H9 (cell line): ENCODE data around the gene ZMYND8. TPM values are rescaled to one million over a fixed set of nuclear protein-coding genes. Genes with fewer than 3 reads are reported as not detected.

Experiments used
- DNase-seq: peaks from one replicate; pipeline ENCODE4 v3.0.0-alpha.2; 2017
- H2AFZ ChIP-seq: one replicate; pipeline ENCODE4 v1.6.1; 2013; ENCODE audit warnings: mild to moderate bottlenecking, low read length, control low read depth, moderate library complexity
- H2AK5ac ChIP-seq: 2 replicates; pipeline ENCODE4 v1.6.1; 2013; ENCODE audit warnings: low read length, control low read depth, mixed read lengths; ENCODE audit not compliant: insufficient read length
- H2BK120ac ChIP-seq: one replicate; pipeline ENCODE4 v1.6.1; 2013; ENCODE audit warnings: low read depth, mild to moderate bottlenecking, low read length, control low read depth, inconsistent platforms; ENCODE audit not compliant: poor library complexity, severe bottlenecking
- H2BK12ac ChIP-seq: 2 replicates; pipeline ENCODE4 v1.6.1; 2013; ENCODE audit warnings: low read length, control low read depth, mixed read lengths, low read depth; ENCODE audit not compliant: insufficient read length
- H2BK15ac ChIP-seq: 2 replicates; pipeline ENCODE4 v1.6.1; 2013; ENCODE audit warnings: low read depth, low read length, control low read depth
- H2BK20ac ChIP-seq: one replicate; pipeline ENCODE4 v1.6.1; 2013; ENCODE audit warnings: low read depth, mild to moderate bottlenecking, low read length, control low read depth, inconsistent platforms; ENCODE audit not compliant: poor library complexity, severe bottlenecking
- H2BK5ac ChIP-seq: 2 replicates; pipeline ENCODE4 v1.6.1; 2013; ENCODE audit warnings: low read length, control low read depth, mixed read lengths; ENCODE audit not compliant: insufficient read length
- H3K14ac ChIP-seq: 2 replicates; pipeline ENCODE4 v1.6.1; 2013; ENCODE audit warnings: low read length, control low read depth; ENCODE audit not compliant: insufficient read depth
- H3K18ac ChIP-seq: 2 replicates; pipeline ENCODE4 v1.6.1; 2013; ENCODE audit warnings: low read depth, mild to moderate bottlenecking, mixed read lengths, low read length, control low read depth; ENCODE audit not compliant: insufficient read length
- H3K23ac ChIP-seq: 2 replicates; pipeline ENCODE4 v1.6.1; 2013; ENCODE audit warnings: low read length, control low read depth, mixed read lengths, low read depth; ENCODE audit not compliant: insufficient read length
- H3K23me2 ChIP-seq: 2 replicates; pipeline ENCODE4 v1.6.1; 2013; ENCODE audit warnings: low read depth, mild to moderate bottlenecking, mixed read lengths, low read length, control low read depth; ENCODE audit not compliant: insufficient read length, poor library complexity, severe bottlenecking
- H3K27ac ChIP-seq: 2 replicates; pipeline ENCODE4 v1.5.1; 2013; ENCODE audit warnings: low read length, control low read depth, mixed read lengths, low read depth; ENCODE audit not compliant: insufficient read length
- H3K27me3 ChIP-seq: 2 replicates; pipeline ENCODE4 v1.6.1; 2013; ENCODE audit warnings: low read length, control low read depth, inconsistent platforms; ENCODE audit not compliant: insufficient read depth
- H3K4ac ChIP-seq: 2 replicates; pipeline ENCODE4 v1.6.1; 2013; ENCODE audit warnings: low read depth, mild to moderate bottlenecking, control low read depth, inconsistent platforms, low read length, moderate library complexity
- H3K4me1 ChIP-seq: 2 replicates; pipeline ENCODE4 v1.6.1; 2013; ENCODE audit warnings: low read length, control low read depth, inconsistent platforms; ENCODE audit not compliant: insufficient read depth
- H3K4me2 ChIP-seq: 2 replicates; pipeline ENCODE4 v1.6.1; 2013; ENCODE audit warnings: low read length, control low read depth, mixed read lengths; ENCODE audit not compliant: insufficient read length, insufficient read depth
- H3K56ac ChIP-seq: 2 replicates; pipeline ENCODE4 v1.6.1; 2013; ENCODE audit warnings: low read depth, mild to moderate bottlenecking, mixed read lengths, low read length, control low read depth; ENCODE audit not compliant: insufficient read length
- H3K79me1 ChIP-seq: 2 replicates; pipeline ENCODE4 v1.6.1; 2013; ENCODE audit warnings: low read depth, mild to moderate bottlenecking, moderate library complexity, low read length, control low read depth, inconsistent platforms; ENCODE audit not compliant: insufficient read depth, poor library complexity, severe bottlenecking
- H3K79me2 ChIP-seq: 2 replicates; pipeline ENCODE4 v1.6.1; 2013; ENCODE audit warnings: low read length, control low read depth, inconsistent platforms; ENCODE audit not compliant: insufficient read depth
- H3K9ac ChIP-seq: 2 replicates; pipeline ENCODE4 v1.6.1; 2013; ENCODE audit warnings: low read length, control low read depth, mixed read lengths; ENCODE audit not compliant: insufficient read length; ENCODE audit errors: extremely low read depth
- H3K9me3 ChIP-seq: one replicate; pipeline ENCODE4 v1.6.1; 2013; ENCODE audit warnings: low read depth, low read length, inconsistent platforms; ENCODE audit not compliant: control insufficient read depth
- H3T11ph ChIP-seq: one replicate; pipeline ENCODE4 v1.6.1; 2013; ENCODE audit warnings: mild to moderate bottlenecking, low read length, control low read depth, inconsistent platforms
- H4K20me1 ChIP-seq: one replicate; pipeline ENCODE4 v1.6.1; 2013; ENCODE audit not compliant: control insufficient read depth, insufficient read length, insufficient read depth
- H4K5ac ChIP-seq: 2 replicates; pipeline ENCODE4 v1.6.1; 2013; ENCODE audit warnings: low read depth, mild to moderate bottlenecking, mixed read lengths, low read length, control low read depth; ENCODE audit not compliant: insufficient read length
- H4K8ac ChIP-seq: replicated peaks from 2 replicates; pipeline ENCODE4 v1.6.1; 2013; ENCODE audit warnings: low read length, control low read depth, mixed read lengths, low read depth; ENCODE audit not compliant: insufficient read length
- H4K91ac ChIP-seq: 2 replicates; pipeline ENCODE4 v1.6.1; 2013; ENCODE audit warnings: low read depth, mild to moderate bottlenecking, moderate library complexity, mixed read lengths, low read length, control low read depth; ENCODE audit not compliant: insufficient read length
- H3K27ac Mint-ChIP-seq, 3 experiments: 2 replicates in 2 of 3; 3 replicates in 1 of 3; pipeline ENCODE4 v1.8.0; 2020 to 2021; ENCODE audit warnings: mixed read lengths in 3 of 3, mild to moderate bottlenecking in 1 of 3, moderate library complexity in 1 of 3
- H3K27me3 Mint-ChIP-seq: 2 replicates; pipeline ENCODE4 v1.8.0; 2021; ENCODE audit warnings: low read depth, mild to moderate bottlenecking, moderate library complexity, mixed read lengths
- H3K36me3 Mint-ChIP-seq, 3 experiments: 2 replicates in 2 of 3; 3 replicates in 1 of 3; pipeline ENCODE4 v1.8.0; 2020 to 2021; ENCODE audit warnings: low read depth in 3 of 3, mixed read lengths in 3 of 3; ENCODE audit not compliant: insufficient read depth in 1 of 3
- H3K4me1 Mint-ChIP-seq, 2 experiments: 2 replicates each; pipeline ENCODE4 v1.8.0; 2020; ENCODE audit warnings: mixed read lengths in 2 of 2
- H3K4me3 Mint-ChIP-seq, 2 experiments: 2 replicates in 1 of 2; 3 replicates in 1 of 2; pipeline ENCODE4 v1.8.0; 2020 to 2021; ENCODE audit warnings: mild to moderate bottlenecking in 2 of 2, mixed read lengths in 2 of 2, moderate library complexity in 1 of 2
- H3K9me3 Mint-ChIP-seq, 2 experiments: 2 replicates in 1 of 2; 3 replicates in 1 of 2; pipeline ENCODE4 v1.8.0; 2020; ENCODE audit warnings: mild to moderate bottlenecking in 2 of 2, mixed read lengths in 2 of 2, moderate library complexity in 1 of 2
- CTCF ChIP-seq: fragments of 200-600 bp; sonication (generic); conservative IDR thresholded peaks from 3 replicates; pipeline ENCODE4 v1.8.0; 2021; ENCODE audit warnings: antibody characterized with exemption, mild to moderate bottlenecking
- WGBS: extraction: QIAGEN DNeasy Blood & Tissue Kit; methylation state at CpG from one replicate; pipeline ENCODE4 v1.1.7; 2013; ENCODE audit warnings: missing lambda C conversion rate, low lambda C conversion rate, mixed read lengths; ENCODE audit not compliant: insufficient read length; ENCODE audit errors: extremely low coverage; 5-methylcytosine and 5-hydroxymethylcytosine counted together
- total RNA-seq: library from RNA; stranded (reverse); gene quantifications from 2 replicates; pipeline ENCODE4 v1.2.1, GENCODE V29; 2021

Gene ZMYND8
- total RNA-seq, 1 experiment from 2014 or later, result 158 TPM

- H3K27ac Mint-ChIP-seq, result peak overlapping the region; percentile 82 to 96 (median 93)
- peaks cover 40 to 48% of the 10 kb centered on the region in 2 experiments for H3K4me1 Mint-ChIP-seq
- no peaks in the 10 kb centered on the region for H3K9me3 Mint-ChIP-seq
- Histone ChIP-seq H2BK20ac (no peak overlapping the region), H3K14ac (peak overlapping the region; percentile 31; the same call in 1 of the 2 replicates), H3K9me3 (no peaks in the 10 kb centered on the region), H3K4me1 (peaks cover 12% of the 10 kb centered on the region), H3K23ac (no peak overlapping the region), H2AK5ac (no peak overlapping the region), H4K5ac (no peak overlapping the region), H2BK15ac (no peak overlapping the region), H3K4me2 (no peak overlapping the region), H3K23me2 (no peaks in the 10 kb centered on the region), H2AFZ (no peak overlapping the region), H3K27ac (no peak overlapping the region), H3K79me1 (peaks cover 20% of the 10 kb centered on the region), H3T11ph (no peak overlapping the region), H3K79me2 (peaks cover 41% of the 10 kb centered on the region; the same call in 1 of the 2 replicates), H2BK120ac (no peak overlapping the region), H3K18ac (peak overlapping the region; percentile 11), H3K27me3 (no peaks in the 10 kb centered on the region), H4K91ac (peak overlapping the region; percentile 62), H3K56ac (no peak overlapping the region), H4K20me1 (no peaks in the 10 kb centered on the region), H4K8ac (no peak overlapping the region), H2BK12ac (no peak overlapping the region), H3K9ac (no peak overlapping the region), H2BK5ac (no peak overlapping the region), H3K4ac (no peak overlapping the region; the same call in 1 of the 2 replicates)
- H3K4me3 Mint-ChIP-seq, result no peak overlapping the region
- no peak for TF ChIP-seq CTCF
- no CpG with 5 or more reads among the region's 11 CpGs for WGBS
- H3K27me3 Mint-ChIP-seq, result no peaks in the 10 kb centered on the region; the same call in 1 of the 2 replicates
- DNase-seq, result no peak
- peaks cover 26 to 78% (median 50%) of the 10 kb centered on the region in 3 experiments for H3K36me3 Mint-ChIP-seq
These were observed 46.6 kb downstream of the ZMYND8 start for GRCh38 chr20:47309806-47310426.
